GM18517 (cell line): ENCODE results near the gene HOXB4.

ENCODE experiments used
- ATAC-seq: cut with Tn5 transposase; IDR thresholded peaks from one replicate; pipeline ENCODE4 v1.9.1; 2021; ENCODE audit warnings: mild to moderate bottlenecking, moderate library complexity; ENCODE audit not compliant: unreplicated experiment

HOXB4 gene

DNA sequence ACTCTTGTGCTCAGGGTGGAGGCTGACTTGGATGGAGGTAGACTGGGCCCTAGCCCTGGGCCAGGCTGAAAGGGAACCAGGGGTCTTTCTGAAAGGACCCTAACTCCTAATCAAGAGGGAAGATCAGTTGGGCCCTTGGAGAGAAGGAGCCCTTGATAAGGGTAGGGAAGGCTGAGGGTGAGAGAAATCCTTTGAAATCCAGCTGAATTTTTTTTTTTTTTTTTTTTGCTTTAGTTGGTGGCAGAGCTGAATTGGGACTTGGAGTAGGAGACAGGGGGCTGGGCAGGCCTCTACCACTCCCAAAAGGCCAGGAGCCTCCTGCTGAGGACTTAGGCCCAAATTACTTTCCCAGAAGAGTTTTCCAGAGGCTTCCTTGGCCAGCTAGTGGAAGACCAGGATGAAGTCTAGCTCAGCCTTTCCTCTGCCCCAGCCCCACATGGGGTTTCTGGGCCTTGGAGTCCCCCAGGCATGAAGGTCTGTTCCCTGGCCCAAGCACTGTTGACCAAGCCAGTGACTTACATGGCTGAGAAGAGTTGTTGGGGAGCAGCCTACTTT is 12.5 kb upstream of the HOXB4 start:
- ATAC-seq, result no peak

DNA sequence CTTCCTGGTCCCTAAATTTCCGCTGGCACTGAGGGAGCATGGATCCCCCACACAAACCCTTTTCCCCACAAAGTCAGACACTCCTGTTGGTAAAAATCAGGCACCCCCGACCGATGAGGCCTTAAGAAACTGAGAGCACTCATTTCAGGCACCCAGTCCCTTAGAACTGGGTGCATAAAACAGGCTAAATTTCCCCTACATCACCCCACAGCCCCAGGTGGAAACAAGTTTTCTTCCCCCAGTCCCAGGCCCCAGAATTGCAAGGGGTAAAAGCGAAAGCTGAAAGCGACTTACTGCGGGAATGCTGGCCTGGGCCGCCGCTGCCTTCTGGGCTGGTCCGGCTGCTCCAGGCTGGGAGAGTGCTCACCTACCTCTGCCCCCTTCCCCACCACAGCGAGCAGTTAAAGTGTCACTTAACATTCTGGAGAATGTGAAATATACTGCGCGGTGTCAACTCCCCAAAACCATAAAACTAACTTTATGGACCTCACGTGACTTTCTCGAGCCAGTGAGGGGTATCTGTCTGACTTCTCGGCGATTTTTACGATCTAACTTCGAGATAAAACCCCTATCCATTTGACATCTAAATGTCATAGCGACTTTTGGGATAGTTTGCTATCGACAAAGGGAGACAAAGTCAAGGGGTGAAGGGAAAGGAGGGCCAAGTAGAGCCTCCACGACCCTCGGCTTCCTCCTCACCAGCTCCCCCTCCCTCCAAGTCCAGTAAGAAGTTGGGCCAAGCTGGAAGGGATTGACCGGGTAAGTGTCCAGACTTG is 11.9 kb upstream of the HOXB4 start, which contains the start of gene HOXB3:
TSS of gene HOXB3 (minus strand) at position 411 of the 776 bp plus-strand sequence. CDS start 37,767 bp downstream, outside the sequence.
- no peak for ATAC-seq

DNA sequence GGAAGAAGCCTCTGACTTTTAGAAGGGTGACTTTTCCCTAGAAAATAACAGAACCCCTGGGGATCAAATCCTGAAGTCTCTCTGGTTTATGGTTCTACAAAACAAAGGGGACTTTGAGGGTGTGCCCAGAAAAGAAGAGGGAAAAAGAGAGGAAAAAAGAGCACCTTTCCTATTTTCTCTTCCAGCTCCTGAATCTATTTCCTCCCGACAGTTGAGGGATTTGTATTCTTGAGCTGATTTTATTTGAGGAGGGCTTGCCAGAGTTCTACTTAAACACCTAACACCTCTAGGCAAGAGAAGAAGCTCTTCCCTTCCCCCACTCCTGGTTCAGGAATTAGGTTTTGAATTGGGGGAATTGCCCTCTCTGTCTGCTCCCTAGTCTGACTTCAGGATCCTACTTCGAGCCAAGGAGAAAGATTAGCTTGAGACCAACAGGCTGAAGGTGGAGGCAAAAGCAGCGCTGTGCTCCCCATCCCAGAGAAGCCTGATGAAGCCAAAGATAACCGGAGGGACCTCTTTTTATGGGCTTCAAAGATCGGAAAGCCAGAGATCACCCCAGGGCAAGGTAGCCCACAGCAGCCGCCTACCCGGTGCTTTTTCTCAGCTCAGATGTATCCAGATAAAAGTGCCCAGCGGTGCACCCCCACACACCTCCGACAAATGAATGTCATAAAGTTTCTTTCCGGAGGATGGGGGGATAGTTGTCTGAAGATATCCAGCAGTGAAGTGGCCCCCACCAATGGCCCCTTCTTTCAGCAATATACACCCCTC is 11.1 kb upstream of the HOXB4 start:
- no peak for ATAC-seq

DNA sequence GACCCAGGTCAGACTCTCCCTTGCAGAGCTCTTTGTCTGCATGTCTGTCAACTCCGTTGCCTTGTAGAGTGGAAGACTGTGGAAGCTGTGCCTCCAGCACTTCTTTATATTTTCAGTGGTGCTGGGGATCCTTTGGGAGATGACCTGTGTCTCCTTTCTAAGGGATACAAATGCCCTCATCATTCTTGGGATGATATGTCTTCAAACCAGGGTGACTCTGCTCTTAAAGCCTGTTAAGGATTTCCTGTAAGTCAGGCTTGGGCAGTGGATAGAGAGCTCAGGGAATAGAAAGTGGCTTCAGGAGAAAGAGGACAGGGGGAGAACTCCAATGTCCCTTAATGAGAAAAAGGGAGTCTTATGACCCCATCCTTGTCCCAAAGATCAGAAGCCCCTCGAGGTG is 10.4 kb upstream of the HOXB4 start:
- ATAC-seq, result no peak

DNA sequence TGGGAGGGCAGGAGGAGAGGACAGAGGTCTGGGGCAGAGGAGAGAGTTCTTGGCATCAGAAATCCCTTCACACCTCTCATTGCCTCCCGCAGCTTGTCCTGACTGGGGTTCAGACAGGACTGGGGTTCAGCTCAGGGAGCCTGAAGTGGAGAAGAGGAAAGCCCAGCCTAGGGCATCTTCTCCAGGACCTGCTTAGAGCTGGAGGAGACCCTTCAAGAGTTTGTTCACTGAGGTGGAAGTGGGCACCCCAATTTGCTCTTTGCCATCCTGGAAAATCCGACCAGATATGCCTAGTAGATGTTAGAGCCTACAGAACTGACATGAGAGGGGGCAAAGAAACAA is 9.9 kb upstream of the HOXB4 start:
- ATAC-seq, result no peak

DNA sequence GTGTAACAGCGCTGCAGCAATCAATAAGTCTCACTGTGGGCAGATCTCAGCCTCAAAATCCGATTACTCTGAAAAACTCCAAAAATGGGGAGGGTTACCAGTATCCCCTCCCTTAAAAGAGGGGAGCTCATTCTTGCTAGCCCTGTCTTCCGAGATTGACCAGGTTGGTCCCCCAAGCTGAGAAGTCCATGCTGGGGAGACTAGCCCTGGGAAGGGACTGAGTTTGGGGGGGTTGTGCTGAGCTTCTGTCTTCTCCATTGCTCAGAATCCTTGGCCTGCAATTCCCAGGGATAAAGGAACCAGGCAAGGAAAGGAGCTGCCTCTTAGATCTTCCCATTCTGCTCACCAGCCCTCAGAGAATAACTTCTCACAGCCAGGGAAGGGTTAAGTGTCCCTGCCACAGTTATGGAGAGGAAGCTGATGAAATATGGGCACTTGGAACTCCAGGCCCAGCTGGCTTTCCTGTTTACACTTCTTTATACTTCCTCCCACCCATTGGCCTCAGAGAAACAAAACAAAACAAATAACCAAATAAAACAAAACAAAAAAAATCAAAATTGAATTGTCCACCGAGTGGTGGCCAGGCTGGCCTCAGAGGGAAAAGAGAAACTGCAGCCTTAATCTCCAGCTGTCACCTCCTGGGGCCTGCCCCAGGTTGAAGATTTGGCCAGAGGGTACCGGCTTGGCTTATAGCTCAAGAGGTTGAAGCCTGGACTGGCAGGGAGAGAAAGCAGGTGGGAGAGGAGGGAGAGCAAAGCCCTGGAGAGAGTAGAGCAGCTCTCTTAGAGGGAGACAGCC is 9.3 kb upstream of the HOXB4 start:
- ATAC-seq, result no peak

DNA sequence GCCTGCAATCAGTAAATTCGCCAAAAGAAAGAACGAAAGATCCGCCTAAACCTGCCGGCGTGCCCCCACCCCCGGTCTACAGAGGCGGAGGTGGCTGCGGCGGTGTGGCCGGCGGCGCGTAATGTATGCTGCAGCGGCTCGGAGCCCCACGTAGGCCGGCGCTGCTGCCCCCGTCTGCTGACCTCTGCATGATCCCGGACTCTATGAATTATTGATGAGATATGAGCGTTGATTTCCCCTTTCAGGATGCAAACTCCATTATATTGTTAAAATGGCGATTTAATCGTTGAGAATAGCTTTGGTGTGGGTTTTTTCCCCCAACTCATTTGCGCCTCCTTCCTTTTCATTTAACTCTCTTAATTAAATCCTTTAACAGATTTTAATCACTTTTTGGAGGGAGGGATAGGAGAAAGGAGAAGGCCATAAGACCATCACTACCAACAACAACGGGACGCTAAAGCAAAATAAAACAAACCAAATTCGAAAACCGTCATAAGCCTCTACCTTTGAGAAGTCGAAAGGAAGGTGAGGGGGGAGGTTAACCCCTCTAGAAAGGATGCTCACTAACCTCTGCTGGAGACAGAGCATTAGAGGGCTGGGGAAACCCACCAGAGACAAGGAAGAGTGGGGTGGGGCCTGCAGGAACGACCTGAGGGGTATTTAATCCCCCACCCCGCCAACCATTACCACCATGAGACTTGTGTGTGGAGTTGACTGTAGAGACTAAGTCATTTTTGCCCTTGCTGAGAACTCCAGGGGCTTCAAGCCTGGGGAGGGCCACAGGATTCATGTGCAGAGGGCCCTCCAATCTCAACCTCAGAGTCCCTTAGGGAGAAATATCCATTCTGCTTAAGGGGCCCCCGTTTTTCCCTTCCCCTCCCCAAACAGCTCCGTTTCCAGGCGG is 8.5 kb upstream of the HOXB4 start:
- ATAC-seq, result no peak

DNA sequence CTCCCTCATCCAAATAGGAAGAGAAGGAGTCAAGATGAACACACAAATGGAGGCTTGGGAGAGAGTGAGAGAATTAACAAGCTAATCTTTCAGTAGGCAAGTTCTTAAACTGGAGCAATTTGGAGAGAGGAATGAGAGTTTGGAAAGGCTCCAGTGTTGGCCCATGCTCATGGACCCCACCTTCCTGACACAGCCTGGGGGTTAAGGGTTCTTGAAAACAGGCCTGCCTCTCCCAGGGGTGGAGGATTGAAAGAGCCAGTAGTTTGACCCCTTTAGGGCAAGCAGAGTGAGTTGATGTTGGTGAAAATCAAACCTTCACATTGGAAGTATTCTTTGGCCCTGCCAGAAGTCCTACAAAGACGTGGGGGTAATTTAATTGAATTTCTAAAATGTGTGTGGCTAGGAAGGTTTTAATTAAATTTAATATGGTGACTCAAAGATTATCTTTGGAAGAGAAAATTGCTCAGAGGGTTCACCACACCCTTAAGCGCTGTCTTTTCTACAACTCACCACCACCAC is 6.1 kb upstream of the HOXB4 start:
- ATAC-seq, result no peak

DNA sequence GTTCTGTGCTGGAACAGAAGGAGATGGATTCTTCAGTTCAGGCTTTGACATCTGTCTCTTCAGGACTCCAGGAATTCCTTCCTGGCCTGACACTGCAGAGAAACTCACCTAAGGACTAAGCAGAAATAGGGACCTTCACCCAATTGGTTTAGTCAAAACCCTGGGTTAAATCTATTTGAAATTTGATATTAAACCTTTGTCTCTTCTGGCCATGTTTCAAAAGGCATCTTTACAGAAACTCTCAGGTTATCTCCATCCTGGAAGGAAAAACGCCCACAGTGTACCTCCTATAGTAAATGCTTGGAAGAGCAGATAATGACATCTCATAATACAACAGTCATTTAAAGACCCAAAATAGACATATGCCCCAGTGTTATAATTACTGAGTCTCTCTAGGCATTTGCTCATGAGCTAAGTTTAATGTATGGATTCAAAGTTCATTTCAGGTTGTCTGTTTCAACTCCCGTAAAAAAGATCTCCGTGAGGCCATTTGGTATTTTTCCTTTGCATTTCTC is 5.6 kb upstream of the HOXB4 start:
- ATAC-seq, result no peak

DNA sequence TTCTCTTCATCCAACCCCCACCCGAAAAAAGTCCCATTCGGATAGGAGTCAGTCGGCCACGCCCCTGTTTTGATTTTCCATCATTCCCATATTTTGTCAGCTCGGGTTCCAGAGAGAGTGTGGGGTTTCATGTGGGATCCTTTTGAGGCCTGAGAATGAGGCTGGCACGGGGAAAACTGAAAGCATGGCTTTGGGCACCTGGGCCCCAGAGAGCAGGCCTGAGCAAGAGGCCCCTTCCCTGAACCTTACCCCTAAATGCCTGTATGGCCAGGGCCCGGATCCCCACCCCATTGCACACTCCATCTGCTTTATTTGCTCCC is 4.6 kb upstream of the HOXB4 start:
- no peak for ATAC-seq

DNA sequence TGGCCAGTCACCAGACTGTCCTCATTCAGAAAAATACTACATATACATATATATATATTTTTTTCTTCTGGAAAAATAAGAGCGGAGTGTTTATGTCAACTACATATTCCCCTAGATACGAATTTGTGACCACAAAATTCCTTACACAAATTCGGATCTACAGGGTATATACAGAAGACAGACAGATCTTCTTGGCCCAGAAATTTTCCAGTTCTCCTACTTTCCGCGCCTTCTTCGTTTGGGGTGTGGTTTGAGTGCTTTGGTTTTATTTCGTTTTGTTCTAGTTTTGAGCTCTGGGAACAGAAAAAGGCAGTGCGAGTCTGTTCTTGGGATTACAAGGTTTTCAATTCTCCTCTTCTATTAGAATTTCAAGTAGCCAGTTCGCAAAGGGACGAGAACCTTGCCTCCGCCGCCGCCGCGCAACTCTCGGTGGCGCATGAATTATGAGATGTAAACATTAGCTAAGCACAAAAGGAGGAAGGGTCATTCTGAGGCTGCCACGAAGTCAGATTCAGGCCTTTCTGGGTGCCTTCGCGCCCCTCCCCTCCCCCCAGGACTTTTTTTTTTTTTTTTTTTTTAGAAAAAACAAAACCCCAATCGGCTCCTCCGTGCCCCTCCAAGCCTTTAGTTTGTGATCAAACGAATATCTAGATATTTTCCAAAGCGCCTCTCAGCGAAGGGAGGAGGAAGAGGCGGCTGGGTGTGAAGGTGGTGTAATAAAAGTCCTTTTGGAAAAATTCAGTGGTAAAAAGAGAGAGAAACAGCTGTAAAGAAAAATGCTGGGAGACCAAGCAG is 1.8 kb upstream of the HOXB4 start:
- no peak for ATAC-seq

DNA sequence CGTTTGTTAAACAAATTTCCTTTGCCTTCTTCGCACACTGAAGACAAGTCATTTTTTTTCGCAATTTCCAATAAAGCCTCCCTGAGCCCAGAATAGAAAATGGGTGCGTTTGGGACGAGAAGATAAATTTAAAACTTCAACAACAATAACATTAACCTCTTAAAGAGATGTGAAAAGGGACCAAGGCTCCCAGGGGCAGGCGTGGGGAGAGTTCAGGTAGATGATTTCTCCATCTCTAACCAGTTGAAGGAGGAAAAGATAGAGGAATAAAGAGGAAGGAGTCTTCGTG is 1.3 kb upstream of the HOXB4 start:
- no peak for ATAC-seq

DNA sequence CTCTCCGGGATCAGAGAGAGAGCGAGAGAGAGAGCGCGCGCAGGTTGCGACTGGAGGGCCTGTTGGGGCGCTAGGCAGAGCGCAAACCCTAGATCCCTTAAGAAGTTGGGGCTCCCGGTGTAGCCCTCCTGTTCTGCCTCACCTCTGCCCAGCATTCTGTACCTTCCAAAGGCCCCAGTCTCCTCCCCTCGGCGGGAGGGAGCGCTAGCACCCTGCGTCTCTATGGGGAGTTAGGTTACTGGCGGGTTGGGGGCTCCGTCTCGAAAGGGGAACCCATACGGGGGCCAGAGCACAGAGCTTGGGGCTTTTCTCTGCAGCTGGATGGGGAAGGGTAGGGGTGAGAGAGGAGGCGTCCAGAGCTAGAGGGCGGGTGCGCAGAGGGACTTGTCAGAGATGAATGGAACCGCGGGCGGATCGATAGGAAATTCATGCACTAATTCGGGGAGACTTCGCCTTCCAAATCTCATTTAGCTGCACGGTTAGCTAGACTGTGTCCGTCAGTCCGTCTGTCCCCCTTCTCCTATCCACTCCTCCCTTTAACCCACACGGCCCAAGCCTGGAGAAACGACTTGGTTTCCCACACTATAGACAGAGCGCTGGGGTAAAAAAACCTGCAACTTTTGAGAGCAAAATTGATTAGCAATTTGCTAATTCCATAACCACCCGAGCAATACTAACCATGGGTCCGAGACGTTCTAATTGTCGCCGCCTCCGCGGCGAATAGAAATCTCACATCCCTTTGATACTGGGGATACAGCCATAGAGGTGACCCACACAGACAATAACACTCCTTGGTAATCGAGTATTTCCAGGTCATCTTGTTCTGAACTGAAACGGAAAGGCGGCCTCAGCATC is 693 bp upstream of the HOXB4 start:
- no peak for ATAC-seq

DNA sequence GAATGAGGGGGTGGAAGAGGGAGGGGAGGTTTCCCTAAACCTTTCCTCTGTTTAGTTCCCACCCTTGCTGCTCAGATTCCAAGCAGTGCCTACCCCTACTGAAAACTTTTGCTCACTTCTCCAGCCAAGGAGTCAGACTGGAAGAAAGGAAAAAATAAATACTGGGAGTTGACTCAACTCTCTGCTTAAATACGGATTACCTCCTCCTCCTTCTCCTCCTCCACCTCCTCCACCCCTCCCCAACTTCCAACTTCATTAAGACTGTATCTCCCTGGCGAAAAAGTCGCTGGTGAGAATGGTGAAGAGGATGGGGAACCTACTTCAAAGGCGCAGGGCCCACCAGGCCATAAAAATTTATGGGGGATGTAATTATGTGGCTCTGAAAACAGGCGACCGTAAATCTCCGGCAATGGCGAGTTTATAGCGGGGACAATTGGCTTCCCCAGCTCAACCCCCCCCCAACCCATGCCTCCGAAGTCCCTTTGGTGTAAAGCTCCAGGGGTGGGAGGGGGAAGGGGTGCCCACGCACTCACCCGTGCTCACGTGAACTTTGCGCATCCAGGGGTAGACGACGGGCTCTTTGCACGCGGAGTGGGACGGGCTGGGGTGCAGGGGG is 712 bp downstream of the HOXB4 start:
- no peak for ATAC-seq

DNA sequence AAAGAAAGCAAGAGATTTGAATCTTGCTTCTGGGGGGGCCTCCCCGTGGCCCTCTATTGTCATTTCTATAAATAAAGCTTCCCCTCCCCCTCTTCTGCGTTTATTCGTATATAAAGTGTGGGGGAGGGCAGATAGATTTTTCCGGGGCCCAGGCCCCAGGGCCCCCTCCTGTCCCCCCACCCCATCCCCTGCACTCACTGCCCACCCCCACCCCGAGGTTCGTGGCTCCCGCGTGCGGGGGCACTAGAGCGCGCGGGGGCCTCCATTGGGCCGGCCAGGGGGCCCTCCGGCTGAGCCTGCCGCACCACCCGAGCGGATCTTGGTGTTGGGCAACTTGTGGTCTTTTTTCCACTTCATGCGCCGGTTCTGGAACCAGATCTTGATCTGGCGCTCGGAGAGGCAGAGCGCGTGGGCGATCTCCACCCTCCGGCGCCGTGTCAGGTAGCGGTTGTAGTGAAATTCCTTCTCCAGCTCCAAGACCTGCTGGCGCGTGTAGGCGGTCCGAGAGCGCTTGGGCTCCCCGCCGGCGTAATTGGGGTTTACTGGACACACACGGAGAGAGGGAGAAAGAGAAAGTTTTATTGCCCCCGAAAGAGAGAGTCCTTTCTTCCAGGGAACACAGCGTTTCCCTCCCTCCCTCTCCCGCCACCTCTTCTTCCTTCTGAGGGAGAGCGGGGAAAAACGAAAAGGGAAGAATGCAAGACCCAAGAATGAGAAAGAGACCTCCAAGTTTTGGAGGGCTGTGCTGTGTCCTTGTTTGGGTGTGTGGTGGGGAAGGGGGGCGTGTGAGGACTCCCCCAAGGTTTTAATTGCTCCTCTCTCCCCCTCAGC is 1.5 kb downstream of the HOXB4 start:
- ATAC-seq, result no peak

DNA sequence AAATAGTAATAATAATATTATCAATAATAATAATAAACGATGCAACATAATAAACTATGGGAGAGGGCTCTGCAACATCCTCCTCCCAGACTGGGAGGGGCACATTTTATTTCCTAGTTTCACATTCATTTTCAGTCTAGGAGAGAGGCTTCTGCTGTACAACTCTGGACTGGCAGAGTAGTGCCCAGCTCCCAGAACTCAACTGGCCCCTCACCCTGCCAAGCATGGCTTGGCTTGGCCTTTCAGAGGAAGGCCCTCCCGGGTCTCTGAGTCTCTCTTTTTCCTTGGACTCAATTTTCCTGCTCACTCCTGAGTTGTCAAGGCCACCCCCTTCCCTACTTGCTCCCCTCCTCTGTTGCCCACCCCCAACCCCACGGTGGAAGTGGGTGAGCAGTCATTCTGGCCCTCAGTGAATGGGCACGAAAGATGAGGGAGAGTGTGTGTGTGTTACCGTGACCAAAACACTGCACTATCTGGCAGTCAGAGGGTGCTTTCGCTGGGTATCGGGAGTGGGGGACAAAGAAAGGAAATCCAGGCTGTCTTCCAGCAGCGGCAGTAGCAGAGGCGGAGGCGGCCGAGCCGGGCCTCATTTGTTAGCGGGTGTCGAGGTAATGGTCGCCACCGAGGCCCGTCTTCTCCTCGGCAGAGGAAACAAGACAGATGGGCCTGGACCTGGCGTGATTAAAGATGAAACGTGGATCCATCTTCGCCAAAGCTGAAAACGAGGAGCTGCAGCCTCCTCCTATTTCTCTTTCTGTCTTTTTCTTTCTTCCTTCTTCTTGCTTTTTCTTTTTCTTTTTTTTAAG is 2.3 kb downstream of the HOXB4 start:
- ATAC-seq, result no peak
